K562 (cell line): ENCODE results near the gene GJC2. TPM values are rescaled to one million over a fixed set of nuclear protein-coding genes. Genes with fewer than 3 reads are reported as not detected.

ENCODE experiments used
- ATAC-seq: fragments of 200-7000 bp; cut with Tn5 transposase; 3 replicates; pipeline ENCODE4 v1.9.1; 2020; ENCODE audit warnings: moderate library complexity
- BruUV-seq: library from RNA; stranded (reverse); fragments of 400-500 nt; replicated peaks from 2 replicates; lab custom pipeline; 2021; lab: Mats Ljungman, UMichigan
- CTCF ChIA-PET: fragments of 300-600 bp; formaldehyde crosslinking; extraction: SDS; loops from one replicate; lab custom pipeline; 2021; ENCODE audit warnings: low intra/inter-chr PET ratio; lab: Yijun Ruan, JAX
- POLR2A ChIA-PET: fragments of 300-600, 350-650 bp; sonication (Branson Sonifier 250); formaldehyde crosslinking; extraction: SDS; loops from one replicate; lab custom pipeline; 2021; ENCODE audit warnings: antibody characterized with exemption, inconsistent platforms; lab: Yijun Ruan, JAX
- DNase-seq, 4 experiments: peaks; one replicate each; pipeline versions ENCODE4 v3.0.0 to v3.0.0-alpha.2; 2011 to 2018; ENCODE audit warnings: low spot score in 3 of 4, mixed read lengths in 3 of 4; ENCODE audit errors: extremely low read depth in 1 of 4
- FAIRE-seq: peaks from 2 replicates; lab custom pipeline; 2011; peaks lifted over from hg19 to GRCh38; lab: Jason Lieb, UNC
- H2AFZ ChIP-seq: 2 replicates; pipeline ENCODE4 v1.6.0; 2011; ENCODE audit warnings: low read depth, low read length, control low read depth, inconsistent platforms
- H3K27ac ChIP-seq: fragments of 200-600 bp; 3 replicates; pipeline ENCODE4 v1.8.0; 2011; ENCODE audit warnings: low read depth, mild to moderate bottlenecking, control low read depth, inconsistent platforms, low read length, moderate library complexity, mixed read lengths; ENCODE audit errors: extremely low read depth
- H3K27me3 ChIP-seq, 2 experiments: fragments of 300-600 bp in 1 of 2; 2 replicates in 1 of 2; 3 replicates in 1 of 2; pipeline versions ENCODE4 v1.6.0 to v1.8.0; 2011; ENCODE audit warnings: inconsistent platforms in 2 of 2, low read length in 2 of 2, mild to moderate bottlenecking in 1 of 2, mixed read lengths in 1 of 2, moderate library complexity in 1 of 2; ENCODE audit not compliant: control insufficient read depth in 2 of 2, insufficient read depth in 2 of 2
- H3K36me3 ChIP-seq: fragments of 300-600 bp; 3 replicates; pipeline ENCODE4 v1.8.0; 2011; ENCODE audit warnings: mild to moderate bottlenecking, low read length, inconsistent platforms; ENCODE audit not compliant: control insufficient read depth, insufficient read depth
- H3K4me1 ChIP-seq, 2 experiments: fragments of 200-600 bp in 1 of 2; replicated peaks in 1 of 2; 2 replicates in 1 of 2; 3 replicates in 1 of 2; pipeline versions ENCODE4 v1.5.1 to v1.8.0; 2011; ENCODE audit warnings: inconsistent platforms in 2 of 2, low read length in 2 of 2, mild to moderate bottlenecking in 1 of 2, mixed read lengths in 1 of 2, moderate library complexity in 1 of 2; ENCODE audit not compliant: control insufficient read depth in 2 of 2, insufficient read depth in 2 of 2
- H3K4me2 ChIP-seq: 2 replicates; pipeline ENCODE4 v1.6.1; 2011; ENCODE audit warnings: low read length, control low read depth, inconsistent platforms, mixed read lengths; ENCODE audit not compliant: insufficient read depth
- H3K4me3 ChIP-seq: fragments of 200-600 bp; sonication (generic), shearing (Covaris generic); 2 replicates; pipeline ENCODE4 v1.5.1; 2016; ENCODE audit warnings: control low read depth, inconsistent platforms
- H3K79me2 ChIP-seq: fragments of 200-600 bp; 3 replicates; pipeline ENCODE4 v1.8.0; 2011; ENCODE audit warnings: low read length, inconsistent platforms; ENCODE audit not compliant: control insufficient read depth, insufficient read depth
- H3K9ac ChIP-seq, 2 experiments: 2 replicates each; pipeline versions ENCODE4 v1.6.0 to v1.6.1; 2011; ENCODE audit warnings: low read depth in 2 of 2, low read length in 2 of 2, control low read depth in 1 of 2, inconsistent platforms in 1 of 2, mild to moderate bottlenecking in 1 of 2, mixed read lengths in 1 of 2; ENCODE audit not compliant: insufficient read depth in 1 of 2
- H3K9me1 ChIP-seq: one replicate; pipeline ENCODE4 v1.6.0; 2011; ENCODE audit warnings: inconsistent platforms, mild to moderate bottlenecking, low read length, moderate library complexity; ENCODE audit not compliant: control insufficient read depth, insufficient read depth
- H3K9me3 ChIP-seq: replicated peaks from 2 replicates; pipeline ENCODE4 v1.5.1; 2011; ENCODE audit warnings: low read depth, low read length, inconsistent platforms; ENCODE audit not compliant: control insufficient read depth, insufficient read depth
- H4K20me1 ChIP-seq: replicated peaks from 2 replicates; pipeline ENCODE4 v1.6.1; 2011; ENCODE audit warnings: low read length, inconsistent platforms, mixed read lengths; ENCODE audit not compliant: control insufficient read depth, insufficient read depth
- CTCFL ChIP-seq: IDR thresholded peaks from 2 replicates; pipeline ENCODE4 v1.6.1; 2011; ENCODE audit warnings: borderline replicate concordance, low read depth, mild to moderate bottlenecking, moderate library complexity, low read length; ENCODE audit not compliant: insufficient read depth, poor library complexity, severe bottlenecking
- ZBTB7A ChIP-seq: IDR thresholded peaks from 2 replicates; pipeline ENCODE4 v1.6.1; 2011; ENCODE audit warnings: low read depth, mild to moderate bottlenecking, low read length, moderate library complexity, borderline replicate concordance; ENCODE audit not compliant: control insufficient read depth
- ZNF449 ChIP-seq: fragments of 250-450 bp; sonication (Bioruptor Pico); IDR thresholded peaks from 2 replicates; pipeline ENCODE4 v1.8.0; 2022; ENCODE audit warnings: moderate library complexity, mild to moderate bottlenecking, inconsistent platforms
- WGBS: fragments of 100-300 bp; shearing (Covaris generic); methylation state at CpG from one replicate; pipeline ENCODE4 v1.1.6; 2016; ENCODE audit warnings: low coverage, mixed read lengths; ENCODE audit not compliant: insufficient coverage; ENCODE audit errors: missing lambda C conversion rate; 5-methylcytosine and 5-hydroxymethylcytosine counted together
- in situ Hi-C: fragments of 300-500 bp; cut with MboI; formaldehyde crosslinking; loops from 4 replicates; pipeline ENCODE4 v1.15.0; 2018; ENCODE audit warnings: inconsistent platforms, mixed read lengths
- intact Hi-C: fragments of 100-400 bp; cut with micrococcal nuclease; formaldehyde crosslinking; loops from 2 replicates; pipeline ENCODE4 v1.14.2; 2022
- polyA plus RNA-seq, 8 experiments: library from polyadenylated mRNA; depleted of rRNA in 4 of 8; stranded (reverse) in 5 of 8; unstranded in 3 of 8; fragments of >200 nt; fragmentation: Nextera tagmentation in 2 of 8; fragmentation: Illumina TruSeq in 1 of 8; extraction: Ambion mirVana in 2 of 8; extraction: Trizol in 1 of 8; gene quantifications; 2 replicates each; pipeline versions ENCODE4 v1.2.1 to v1.2.3, GENCODE V29; 2011 to 2014; ENCODE audit warnings: inconsistent platforms in 1 of 8, missing spikeins in 1 of 8
- total RNA-seq, 7 experiments: library from RNA; depleted of rRNA in 6 of 7; stranded (reverse); fragments of >200 nt in 6 of 7; fragmentation: Illumina TruSeq in 2 of 7; extraction: Trizol in 2 of 7; gene quantifications; 2 replicates each; pipeline versions ENCODE4 v1.2.1 to v1.2.3, GENCODE V29; 2011 to 2021; ENCODE audit warnings: low replicate concordance in 1 of 7

GJC2 gene
- total and polyA plus RNA-seq, 9 of the 15 experiments (the other 6 are each of a cell fraction or from before 2014, with no cell fraction given) = 0.03 to 0.62 (median 0.11) TPM; not detected in 2

GRCh38 chr1:228148196-228148861 lies 1.4 kb upstream of the GJC2 start:
- intact Hi-C loops = no loop called here
- Histone ChIP-seq H3K4me3 (no peak overlapping the region), H2AFZ (no peak overlapping the region), H3K9me3 (no peaks in the 10 kb centered on the region), H3K4me2 (no peak overlapping the region), H3K36me3 (peaks cover 43% of the 10 kb centered on the region; the same call in 2 of the 3 replicates), H3K4me1 (peaks cover 49 to 97% of the 10 kb centered on the region in 2 experiments), H3K9ac (peak overlapping the region in 1 of 2 experiments; percentile 91; a peak in 2 of 4 replicates), H3K27me3 (no peaks in the 10 kb centered on the region), H3K27ac (no peak overlapping the region), H3K79me2 (peaks cover 64% of the 10 kb centered on the region), H4K20me1 (peaks cover 42% of the 10 kb centered on the region), H3K9me1 (peaks cover 18% of the 10 kb centered on the region)
- DNase-seq (no peak), FAIRE-seq (no peak), ATAC-seq (no peak)
- in situ Hi-C loops = no loop called here
- BruUV-seq = no TSS peak
- POLR2A ChIA-PET = interaction anchor here (0.5 to 2.3 kb wide), 10 partner anchors 7 to 71 kb away, joined by 3 to 11 read pairs (median 6); partner anchors contain the start of gene GUK1
- no peak for TF ChIP-seq ZNF449 (CRISPR knock-in tag)
- TF ChIP-seq CTCFL = peak; percentile 18
- 0 out of 2 replicates have a peak, but pooled peaks have one; percentile 22 for TF ChIP-seq ZBTB7A
- 78% methylated on average over 17 of the region's 18 CpGs for WGBS
- CTCF ChIA-PET = no interaction called here
